Measurements from ENCODE around the gene HCAR2. TPM values are rescaled to one million over a fixed set of nuclear protein-coding genes. Genes with fewer than 3 reads are reported as not detected.

The HCAR2 gene
- total RNA-seq, 1 experiment from 2014 or later: 2.6 TPM

GRCh38 chr12:122743895-122744525, 40.9 kb upstream of the HCAR2 start:
- H4K20me1 ChIP-seq (ENCODE audit: insufficient read depth): no peaks in the 10 kb centered on the region
- TF ChIP-seq EZH2 (IDR thresholded peaks at IDR 0.05; ENCODE audit: low read depth): no peak
- no peak for TF ChIP-seq CTCF (conservative IDR thresholded peaks at IDR 0.05)
- H2AFZ ChIP-seq: no peak overlapping the region
- no peaks in the 10 kb centered on the region for H3K27me3 ChIP-seq (ENCODE audit: insufficient read depth, low read depth)
- H3K9me3 ChIP-seq (ENCODE audit: insufficient read depth, low read depth): no peaks in the 10 kb centered on the region
- BruUV-seq (replicated peaks): no TSS peak
- intact Hi-C loops (cut with micrococcal nuclease; ENCODE audit: unreplicated experiment): no loop called here
- CTCF ChIA-PET: no interaction called here
- H3K27ac ChIP-seq: no peak overlapping the region
- no peak for DNase-seq
- H3K4me3 ChIP-seq: no peak overlapping the region
- H3K4me2 ChIP-seq: no peak overlapping the region
- POLR2A ChIA-PET (ENCODE audit: unreplicated experiment): no interaction called here
- no peaks in the 10 kb centered on the region for H3K36me3 ChIP-seq (ENCODE audit: low read depth)
- no peaks in the 10 kb centered on the region for H3F3A ChIP-seq (ENCODE audit: insufficient read depth, low read depth)
- no peaks in the 10 kb centered on the region for H3K9me2 ChIP-seq (ENCODE audit: insufficient read depth)
- H3K79me2 ChIP-seq (ENCODE audit: low read depth): no peaks in the 10 kb centered on the region
- H3K4me1 ChIP-seq (replicated peaks; ENCODE audit: insufficient read depth): no peaks in the 10 kb centered on the region

GRCh38 chr12:122740351-122740750, 37.2 kb upstream of the HCAR2 start:
- H3K79me2 ChIP-seq (ENCODE audit: low read depth): no peaks in the 10 kb centered on the region
- intact Hi-C loops (cut with micrococcal nuclease; ENCODE audit: unreplicated experiment): no loop called here
- H3K4me1 ChIP-seq (replicated peaks; ENCODE audit: insufficient read depth): no peaks in the 10 kb centered on the region
- BruUV-seq (replicated peaks): no TSS peak
- no peak overlapping the region for H2AFZ ChIP-seq
- H3K4me2 ChIP-seq: no peak overlapping the region
- no peak overlapping the region for H3K27ac ChIP-seq
- no peaks in the 10 kb centered on the region for H4K20me1 ChIP-seq (ENCODE audit: insufficient read depth)
- no peaks in the 10 kb centered on the region for H3K9me3 ChIP-seq (ENCODE audit: insufficient read depth, low read depth)
- H3K36me3 ChIP-seq (ENCODE audit: low read depth): no peaks in the 10 kb centered on the region
- no peaks in the 10 kb centered on the region for H3K27me3 ChIP-seq (ENCODE audit: insufficient read depth, low read depth)
- DNase-seq: no peak
- POLR2A ChIA-PET (ENCODE audit: unreplicated experiment): interaction anchor here (0.6 kb wide), 1 partner anchor 57 kb away, joined by 3 read pairs; no protein-coding TSS in a partner anchor
- H3K4me3 ChIP-seq: no peak overlapping the region
- TF ChIP-seq EZH2 (IDR thresholded peaks at IDR 0.05; ENCODE audit: low read depth) (no peak), CTCF (conservative IDR thresholded peaks at IDR 0.05) (no peak)
- CTCF ChIA-PET: no interaction called here
- no peaks in the 10 kb centered on the region for H3F3A ChIP-seq (ENCODE audit: insufficient read depth, low read depth)
- H3K9me2 ChIP-seq (ENCODE audit: insufficient read depth): no peaks in the 10 kb centered on the region

GRCh38 chr12:122738571-122738970, 35.4 kb upstream of the HCAR2 start:
- Histone ChIP-seq H3K27ac (no peak overlapping the region), H3K9me2 (ENCODE audit: insufficient read depth) (no peaks in the 10 kb centered on the region), H3K4me2 (no peak overlapping the region), H3F3A (ENCODE audit: insufficient read depth, low read depth) (0 out of 2 replicates have a peak, but pooled peaks cover 4% of the 10 kb centered on the region), H3K79me2 (ENCODE audit: low read depth) (no peaks in the 10 kb centered on the region), H2AFZ (no peak overlapping the region), H3K4me1 (replicated peaks; ENCODE audit: insufficient read depth) (no peaks in the 10 kb centered on the region), H4K20me1 (ENCODE audit: insufficient read depth) (no peaks in the 10 kb centered on the region), H3K4me3 (no peak overlapping the region), H3K36me3 (ENCODE audit: low read depth) (no peaks in the 10 kb centered on the region), H3K9me3 (ENCODE audit: insufficient read depth, low read depth) (no peaks in the 10 kb centered on the region), H3K27me3 (ENCODE audit: insufficient read depth, low read depth) (no peaks in the 10 kb centered on the region)
- ChIA-PET CTCF (interaction anchor here (0.6 kb wide), 1 partner anchor 168 kb away, joined by 4 read pairs; no protein-coding TSS in a partner anchor), POLR2A (ENCODE audit: unreplicated experiment) (no interaction called here)
- TF ChIP-seq EZH2 (IDR thresholded peaks at IDR 0.05; ENCODE audit: low read depth) (no peak), CTCF (conservative IDR thresholded peaks at IDR 0.05) (no peak)
- DNase-seq: no peak
- BruUV-seq (replicated peaks): no TSS peak
- intact Hi-C loops (cut with micrococcal nuclease; ENCODE audit: unreplicated experiment): no loop called here
